NB4 (cell line): ENCODE data around the gene TOMM20.

Experiments
- POLR2A ChIP-seq: IDR thresholded peaks from 2 replicates; pipeline ENCODE4 v1.6.1; 2011; ENCODE audit warnings: mild to moderate bottlenecking; ENCODE audit not compliant: insufficient read length; ENCODE audit errors: extremely low read depth
- TF ChIP-seq, protein P1 (sequence below): IDR thresholded peaks from one replicate; pipeline ENCODE4 v1.5.1; 2012; ENCODE audit warnings: low read depth, low read length
- TF ChIP-seq, protein P2 (sequence below): IDR thresholded peaks from 2 replicates; pipeline ENCODE4 v1.6.1; 2011; ENCODE audit warnings: low read depth, low read length

DNA sequence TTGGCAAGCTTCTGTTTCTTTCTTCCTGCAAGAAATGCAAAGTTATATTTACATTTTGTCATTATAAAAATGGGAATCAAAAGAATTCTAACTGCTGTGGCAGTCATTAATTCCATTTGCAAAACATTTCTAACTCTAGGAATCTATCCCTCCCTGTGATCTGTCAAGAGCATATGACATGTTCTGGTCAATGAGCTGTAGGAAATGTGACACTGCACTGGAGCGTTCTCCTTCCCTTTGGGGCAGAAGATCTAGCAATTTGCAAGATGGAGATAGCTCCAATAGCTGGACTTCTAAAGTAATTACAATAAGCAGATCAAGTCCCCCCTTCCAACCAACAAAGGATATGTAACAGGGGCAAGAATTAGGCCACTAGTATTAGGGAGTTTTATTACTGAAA, 6.3 kb downstream of the TOMM20 start:
- TF ChIP-seq POLR2A, result no peak
- TF ChIP-seq, protein P1, sequence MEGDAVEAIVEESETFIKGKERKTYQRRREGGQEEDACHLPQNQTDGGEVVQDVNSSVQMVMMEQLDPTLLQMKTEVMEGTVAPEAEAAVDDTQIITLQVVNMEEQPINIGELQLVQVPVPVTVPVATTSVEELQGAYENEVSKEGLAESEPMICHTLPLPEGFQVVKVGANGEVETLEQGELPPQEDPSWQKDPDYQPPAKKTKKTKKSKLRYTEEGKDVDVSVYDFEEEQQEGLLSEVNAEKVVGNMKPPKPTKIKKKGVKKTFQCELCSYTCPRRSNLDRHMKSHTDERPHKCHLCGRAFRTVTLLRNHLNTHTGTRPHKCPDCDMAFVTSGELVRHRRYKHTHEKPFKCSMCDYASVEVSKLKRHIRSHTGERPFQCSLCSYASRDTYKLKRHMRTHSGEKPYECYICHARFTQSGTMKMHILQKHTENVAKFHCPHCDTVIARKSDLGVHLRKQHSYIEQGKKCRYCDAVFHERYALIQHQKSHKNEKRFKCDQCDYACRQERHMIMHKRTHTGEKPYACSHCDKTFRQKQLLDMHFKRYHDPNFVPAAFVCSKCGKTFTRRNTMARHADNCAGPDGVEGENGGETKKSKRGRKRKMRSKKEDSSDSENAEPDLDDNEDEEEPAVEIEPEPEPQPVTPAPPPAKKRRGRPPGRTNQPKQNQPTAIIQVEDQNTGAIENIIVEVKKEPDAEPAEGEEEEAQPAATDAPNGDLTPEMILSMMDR, result no peak
- TF ChIP-seq, protein P2, sequence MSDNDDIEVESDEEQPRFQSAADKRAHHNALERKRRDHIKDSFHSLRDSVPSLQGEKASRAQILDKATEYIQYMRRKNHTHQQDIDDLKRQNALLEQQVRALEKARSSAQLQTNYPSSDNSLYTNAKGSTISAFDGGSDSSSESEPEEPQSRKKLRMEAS, result no peak
